ENCODE results near the gene AMOTL1.

DNA sequence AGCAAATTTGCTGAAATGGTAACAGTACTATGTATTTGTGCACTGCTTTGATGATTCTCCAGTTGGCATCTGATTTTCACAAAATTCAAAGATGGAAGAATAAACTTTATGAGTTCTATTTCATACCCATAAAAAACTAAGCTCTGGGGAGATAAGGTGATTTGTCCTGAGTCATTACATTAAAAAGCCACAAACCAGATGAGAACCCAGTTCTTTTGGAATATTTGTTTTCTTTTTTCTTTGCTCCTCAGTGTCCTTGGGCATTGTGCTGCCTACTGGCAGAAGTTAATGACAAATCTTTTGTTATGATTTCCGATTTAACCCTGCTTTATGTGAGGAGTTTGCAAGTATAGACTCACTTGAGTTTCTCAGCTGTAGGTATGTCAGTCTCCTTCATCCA, 45.4 kb upstream of the AMOTL1 start:
- TF ChIP-seq CTCF (IDR thresholded peaks at IDR 0.05) (no peak), POLR2A (IDR thresholded peaks at IDR 0.05) (no peak)
